HepG2 (cell line): ENCODE results near the gene C1GALT1.

Experiments used
- BHLHE40 ChIP-seq: IDR thresholded peaks from 2 replicates; pipeline ENCODE4 v1.6.1; 2011; ENCODE audit warnings: low read length, improper control_type of control experiment
- ETV6 ChIP-seq: sonication (generic); formaldehyde crosslinking; conservative IDR thresholded peaks from 2 replicates; pipeline ENCODE4 v1.4.0; 2020; ENCODE audit warnings: missing genetic modification reagents
- JUNB ChIP-seq: sonication (generic); formaldehyde crosslinking; IDR thresholded peaks from 2 replicates; pipeline ENCODE4 v1.8.0; 2022; ENCODE audit warnings: missing genetic modification reagents, mild to moderate bottlenecking, borderline replicate concordance
- SMARCC2 ChIP-seq: fragments of 450-650 bp; IDR thresholded peaks from 2 replicates; pipeline ENCODE4 v1.6.1; 2017; ENCODE audit warnings: antibody characterized with exemption, mild to moderate bottlenecking
- ZNF737 ChIP-seq: sonication (generic); formaldehyde crosslinking; IDR thresholded peaks from 2 replicates; pipeline ENCODE4 v1.5.0; 2020; ENCODE audit warnings: missing genetic modification reagents, mild to moderate bottlenecking, borderline replicate concordance

GRCh38 chr7:7239346-7239745, 57.0 kb downstream of the C1GALT1 start:
- no peak for TF ChIP-seq ZNF737 (CRISPR knock-in tag)
- TF ChIP-seq ETV6 (CRISPR knock-in tag) = no peak
- no peak for TF ChIP-seq JUNB (CRISPR knock-in tag)
- TF ChIP-seq BHLHE40 = no peak
- no peak for TF ChIP-seq SMARCC2
